HG03460 (cell line): ENCODE results near the gene NAXD.
A peak's percentile ranks its signal among the peaks of the same experiment; 100 is the strongest.
"Not testable (repeated sequence)": the region's sequence is repeated elsewhere in the genome, so short reads cannot be mapped to it uniquely, and the experiment has no call there.

Source experiments
- ATAC-seq: cut with Tn5 transposase; IDR thresholded peaks from one replicate; pipeline ENCODE4 v1.9.1; 2021; ENCODE audit not compliant: unreplicated experiment

The NAXD gene

DNA sequence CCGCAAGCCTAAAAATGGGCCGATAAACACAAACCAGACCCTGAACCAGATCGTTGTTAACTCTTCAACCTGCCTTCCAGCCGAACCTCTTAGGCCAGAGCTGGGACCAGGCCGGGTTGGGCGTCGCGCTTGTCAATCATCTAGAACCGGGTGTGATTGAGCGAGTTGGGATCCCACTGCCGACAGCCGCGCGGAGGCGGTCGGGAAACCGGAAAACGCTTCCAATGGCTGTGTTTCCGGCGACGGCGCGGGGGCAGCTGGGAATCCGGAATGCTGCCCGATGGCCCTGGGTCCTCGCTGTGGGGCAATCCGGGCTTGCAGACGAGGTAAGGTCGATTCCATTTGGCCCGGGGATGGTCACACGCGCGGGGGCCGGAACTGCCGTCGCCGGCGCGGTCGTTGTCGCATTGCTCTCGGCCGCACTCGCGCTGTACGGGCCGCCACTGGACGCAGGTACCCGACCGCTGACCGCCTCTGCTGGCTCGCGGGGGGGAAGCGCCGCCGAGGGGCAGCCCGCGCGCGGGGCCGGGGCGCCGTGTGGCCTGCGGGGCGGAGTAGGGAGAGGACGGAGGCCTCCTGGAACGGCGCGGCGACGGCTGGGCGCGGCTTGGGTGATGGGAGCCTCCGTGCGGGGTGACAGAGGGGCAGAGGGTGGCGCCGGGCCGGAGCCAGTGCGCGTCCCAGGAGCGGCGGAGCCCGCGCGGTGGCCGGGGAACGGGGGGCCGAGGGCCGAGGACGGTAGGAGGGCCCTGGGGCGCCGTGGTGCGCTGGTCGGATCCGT, at the start of gene NAXD:
TSS of gene NAXD (plus strand) at position 224 of the 781 bp plus-strand sequence. CDS start at position 281, 57 bp downstream.
- peak; percentile 67 for ATAC-seq

DNA sequence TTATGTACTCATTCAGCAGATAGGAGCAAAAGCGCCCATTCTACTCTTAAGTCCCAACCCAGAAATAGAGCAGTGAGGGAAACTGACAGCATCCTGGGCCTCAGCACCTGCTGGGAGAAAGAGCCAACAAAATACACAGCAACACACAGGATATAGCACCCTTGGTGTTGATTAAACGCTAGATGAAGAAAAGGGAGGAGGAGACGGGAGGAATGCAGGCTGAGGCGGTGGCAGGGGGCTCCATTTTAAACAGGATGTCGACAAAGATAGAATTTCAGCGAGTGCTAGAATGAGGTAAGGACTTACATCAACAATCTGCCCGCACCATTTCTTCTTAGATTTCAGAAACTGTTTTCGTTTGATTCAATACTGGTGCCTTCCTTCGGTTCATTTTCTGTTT, 49.2 kb upstream of the NAXD start:
- ATAC-seq, result no peak

DNA sequence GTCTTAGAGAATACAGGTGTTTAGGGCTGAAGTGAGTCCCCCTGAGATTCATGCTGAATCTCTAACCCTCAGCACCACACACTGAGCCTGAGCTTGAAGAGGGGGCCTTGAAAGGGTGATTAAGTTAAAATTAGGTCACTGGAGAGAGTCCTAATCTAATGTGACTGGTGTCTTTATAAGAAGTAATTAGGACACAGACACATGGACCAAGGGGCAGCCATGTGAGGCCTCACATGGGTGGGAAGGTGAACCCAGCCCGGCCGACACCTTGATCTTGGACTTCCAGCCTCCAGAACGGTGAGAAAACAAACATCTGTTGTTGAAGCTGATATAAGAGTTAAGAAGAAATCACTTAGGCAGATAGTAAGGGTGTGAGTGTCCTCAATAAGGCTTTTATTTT, 46.7 kb upstream of the NAXD start:
- ATAC-seq, result no peak

DNA sequence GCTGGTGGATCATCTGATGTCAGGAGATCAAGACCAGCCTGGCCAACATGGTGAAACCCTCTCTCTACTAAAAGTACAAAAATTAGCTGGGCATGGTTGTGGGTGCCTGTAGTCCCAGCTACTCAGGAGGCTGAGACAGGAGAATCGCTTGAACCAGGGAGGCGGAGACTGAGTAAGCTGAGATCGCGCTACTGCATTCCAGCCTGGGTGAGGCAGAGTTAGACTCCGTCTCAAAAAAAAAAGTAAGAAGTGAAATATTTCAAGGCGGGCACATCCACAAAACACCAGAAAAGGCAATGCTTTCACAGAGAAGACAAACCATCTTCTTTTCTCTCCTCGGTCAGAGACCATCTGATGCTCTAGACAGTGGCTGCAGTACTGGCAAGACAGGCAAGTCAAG, 45.4 kb upstream of the NAXD start:
- ATAC-seq, result not testable (repeated sequence)

DNA sequence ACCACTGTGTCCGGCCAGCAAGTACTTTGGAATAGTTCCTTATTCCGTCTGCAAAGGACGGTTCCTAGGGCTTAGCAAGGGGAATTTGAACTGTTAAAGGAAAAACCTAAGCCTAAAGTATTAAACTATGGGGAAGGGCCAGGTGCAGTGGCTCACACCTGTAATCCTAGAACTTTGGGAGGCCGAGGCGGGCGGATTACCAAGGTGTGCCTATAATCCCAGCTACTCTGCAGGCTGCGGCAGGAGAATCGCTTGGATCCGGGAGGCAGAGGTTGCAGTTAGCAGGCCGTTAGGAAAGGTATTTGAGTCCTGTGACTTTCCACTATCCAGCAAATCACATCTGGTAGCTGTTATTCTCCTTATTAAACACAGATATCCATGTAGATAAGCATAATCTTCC, 44.5 kb upstream of the NAXD start:
- ATAC-seq, result no peak

DNA sequence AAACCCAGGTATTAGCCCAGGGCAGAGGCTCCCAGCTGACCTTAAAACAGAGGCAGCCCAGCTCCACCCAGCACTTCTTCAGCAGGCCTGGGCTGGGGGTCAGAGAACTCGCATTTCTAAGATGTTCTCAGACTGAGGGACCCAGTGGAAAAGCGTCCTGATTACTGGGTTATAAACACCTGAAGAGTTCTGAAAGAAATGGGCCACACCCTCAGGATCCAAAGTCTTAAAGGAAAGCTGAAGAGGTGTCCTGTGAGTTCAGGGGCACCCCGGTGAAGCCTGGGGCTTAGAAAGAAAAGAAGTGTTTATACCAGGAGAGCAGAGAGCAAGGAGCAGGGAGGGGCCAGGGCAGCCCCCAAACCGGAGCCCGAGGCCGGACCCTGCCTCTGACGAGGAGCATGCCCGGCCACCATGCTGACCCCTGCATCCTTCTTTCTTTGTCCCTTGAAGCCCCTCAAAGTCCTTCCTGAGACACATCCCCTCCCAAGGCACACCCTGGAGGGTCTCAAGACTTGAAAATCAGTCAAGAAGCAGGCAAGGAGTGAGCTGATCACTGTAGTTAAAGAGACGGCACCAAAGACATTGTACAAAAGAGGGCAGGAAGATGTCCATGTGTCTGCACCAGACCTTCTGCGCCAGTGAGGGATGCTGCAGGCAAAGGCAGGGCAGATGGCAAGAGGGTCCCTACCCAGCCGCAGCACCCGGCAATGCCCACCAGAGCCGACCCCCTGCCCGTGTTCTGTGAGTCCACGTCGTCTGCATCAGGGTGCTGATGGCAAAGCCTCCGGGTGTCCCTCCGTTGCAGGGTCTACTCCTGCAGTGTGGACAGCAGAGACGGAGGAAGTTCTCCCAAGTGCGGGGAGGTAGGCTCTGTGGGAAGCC, 43.2 kb upstream of the NAXD start:
- ATAC-seq, result no peak

DNA sequence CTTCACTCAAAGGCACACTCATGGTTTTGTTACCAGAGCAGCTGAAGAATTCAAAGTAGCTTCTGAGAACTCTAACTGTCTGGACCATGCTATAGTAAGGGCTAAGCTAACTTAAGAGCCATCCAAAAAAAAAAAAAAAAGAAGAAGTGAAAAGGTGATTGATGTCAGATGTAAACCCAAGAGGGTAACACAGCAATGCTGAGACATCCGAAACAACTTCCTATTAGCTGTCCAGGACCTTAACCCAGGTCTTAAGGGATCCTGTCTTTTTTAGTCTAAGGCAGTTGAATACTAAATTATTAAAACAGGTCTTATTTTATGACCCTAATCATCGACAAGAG, 42.6 kb upstream of the NAXD start:
- ATAC-seq, result no peak

DNA sequence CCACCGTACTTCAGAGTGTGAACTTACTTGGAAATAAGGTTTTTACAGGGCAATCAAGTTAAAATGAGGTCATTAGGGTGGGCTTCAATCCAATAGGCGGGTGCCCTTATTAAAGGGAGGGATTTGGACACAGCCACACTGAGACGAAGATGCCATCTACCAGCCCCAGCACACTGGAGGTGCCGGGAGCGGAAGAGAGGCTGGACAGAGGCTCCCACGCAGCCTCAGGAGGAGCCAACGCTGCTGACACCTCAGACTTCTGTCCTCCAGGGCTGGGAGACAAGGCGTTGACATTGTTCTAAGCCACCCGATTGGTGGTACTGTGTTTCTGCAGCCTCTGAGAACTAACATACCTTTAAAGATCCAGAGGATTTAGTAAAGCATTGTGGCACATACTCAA, 41.2 kb upstream of the NAXD start:
- no peak for ATAC-seq

DNA sequence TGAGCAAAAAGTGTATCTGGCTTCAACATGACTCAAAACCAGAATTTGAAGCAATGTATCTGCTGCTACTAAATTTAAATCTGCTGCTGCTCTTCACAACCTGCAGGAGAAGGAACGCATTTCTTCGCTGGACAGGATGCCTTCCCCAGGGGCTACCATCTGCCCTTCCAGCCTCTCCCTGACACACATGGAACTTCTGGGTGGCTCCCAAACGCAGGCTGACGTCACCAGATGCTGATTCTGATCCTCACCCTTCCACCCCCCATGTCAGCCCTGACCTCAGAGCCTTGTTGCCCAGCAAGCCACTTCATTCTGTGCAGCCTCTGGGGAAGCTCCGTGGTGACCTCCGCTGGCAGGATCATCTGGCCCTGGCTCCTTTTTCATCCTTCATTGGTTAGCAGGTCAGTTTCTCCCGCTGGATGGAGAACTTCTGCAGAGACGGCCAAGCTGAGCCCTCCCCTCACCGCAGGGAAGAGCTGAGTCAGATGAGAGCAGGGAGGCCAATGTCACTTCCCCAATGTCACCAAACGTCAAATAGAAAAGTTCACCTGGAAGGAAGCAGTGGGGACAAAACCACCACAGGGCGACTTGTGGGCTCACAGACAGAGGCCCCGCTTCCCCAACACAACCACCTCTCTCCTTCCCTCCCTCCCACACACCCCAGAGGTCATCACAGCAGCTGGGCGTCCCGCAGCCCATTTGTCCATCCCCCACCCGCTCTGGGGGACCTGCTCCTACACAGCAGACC, 39.8 kb upstream of the NAXD start:
- ATAC-seq, result peak; percentile 89

DNA sequence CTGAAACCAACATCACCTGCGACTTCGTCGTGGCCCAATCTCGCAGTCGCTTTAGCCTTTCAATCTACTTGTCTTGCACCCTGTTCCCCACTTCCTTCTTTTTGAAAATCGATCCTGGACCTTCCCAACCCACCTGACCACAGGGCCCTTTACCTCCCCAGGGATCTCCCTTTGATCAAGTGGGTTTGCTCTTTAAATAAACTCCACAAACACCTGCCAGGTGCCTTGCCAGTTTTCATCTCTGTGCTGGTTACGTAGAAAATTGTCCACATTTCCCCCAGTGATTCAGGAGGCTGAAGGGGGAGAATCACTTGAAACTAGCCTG, 39.3 kb upstream of the NAXD start:
- no peak for ATAC-seq

DNA sequence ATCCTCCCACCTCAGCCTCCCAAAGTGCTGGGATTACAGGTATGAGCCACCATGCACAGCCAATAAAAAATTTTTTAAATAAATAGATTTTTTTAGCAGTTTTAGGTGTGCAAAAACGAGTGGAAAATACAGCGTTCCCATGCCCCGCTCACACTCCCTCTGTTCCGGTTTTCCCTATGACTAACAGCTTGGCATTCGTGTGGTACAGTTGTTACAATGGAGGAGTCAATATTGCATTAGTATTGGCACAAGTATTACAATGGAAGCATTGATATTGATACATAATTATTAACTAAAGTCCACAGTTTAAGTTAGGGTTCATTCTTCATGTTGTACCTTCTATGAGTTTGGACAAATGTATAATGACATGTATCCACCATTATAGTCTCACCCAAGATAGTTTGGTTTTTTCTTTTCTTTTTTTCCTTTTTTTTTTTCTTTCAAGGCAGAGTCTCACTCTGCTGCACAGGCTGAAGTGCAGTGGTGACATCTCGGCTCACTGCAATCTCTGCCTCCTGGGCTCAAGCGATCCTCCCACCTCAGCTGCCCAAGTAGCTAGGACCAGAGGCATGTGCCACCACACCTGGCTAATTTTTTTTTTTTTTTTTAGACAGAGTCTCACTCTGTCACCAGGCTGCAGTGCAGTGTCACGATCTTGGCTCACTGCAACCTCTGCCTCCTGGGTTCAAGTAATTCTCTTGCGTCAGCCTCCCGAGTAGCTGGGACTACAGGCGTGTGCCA, 38.4 kb upstream of the NAXD start:
- no peak for ATAC-seq

DNA sequence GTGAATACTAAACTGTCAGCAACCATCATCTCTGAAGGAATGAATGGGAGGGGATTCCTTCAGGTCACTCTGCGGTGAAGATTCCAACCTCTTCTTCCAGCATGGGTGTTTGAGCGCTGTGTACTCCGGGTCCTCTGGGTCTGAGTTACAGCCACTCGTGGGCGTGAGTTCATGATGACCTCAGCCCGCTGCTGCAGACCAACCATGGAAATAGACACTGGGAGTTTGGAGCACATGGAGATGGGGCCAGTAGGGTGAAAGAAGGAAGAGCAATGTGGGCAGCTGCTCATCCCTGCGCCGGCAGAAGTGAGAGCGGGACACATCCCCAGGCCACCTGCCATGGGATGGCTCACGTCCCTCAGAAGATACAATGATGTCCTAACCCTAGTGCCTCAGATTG, 37.0 kb upstream of the NAXD start:
- ATAC-seq, result no peak

DNA sequence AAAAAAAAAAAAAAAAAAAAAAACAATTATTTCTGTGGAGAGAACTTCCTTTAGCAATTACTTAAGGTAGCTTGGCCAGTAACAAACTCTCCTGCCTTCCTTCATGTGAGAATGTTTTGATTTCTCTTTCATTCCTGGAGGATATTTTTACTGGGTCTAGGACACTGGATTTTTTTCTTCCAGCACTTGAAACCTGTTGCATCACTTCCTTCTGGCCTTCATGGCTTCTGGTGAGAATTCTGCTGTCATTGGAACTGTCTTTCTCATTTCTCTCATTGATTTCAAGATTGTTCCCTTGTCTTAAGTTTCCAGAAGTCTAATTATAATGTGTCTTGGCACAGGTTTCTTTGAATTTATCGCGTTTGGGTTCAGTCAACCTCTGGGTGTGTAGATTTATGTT, 34.5 kb upstream of the NAXD start:
- no peak for ATAC-seq

DNA sequence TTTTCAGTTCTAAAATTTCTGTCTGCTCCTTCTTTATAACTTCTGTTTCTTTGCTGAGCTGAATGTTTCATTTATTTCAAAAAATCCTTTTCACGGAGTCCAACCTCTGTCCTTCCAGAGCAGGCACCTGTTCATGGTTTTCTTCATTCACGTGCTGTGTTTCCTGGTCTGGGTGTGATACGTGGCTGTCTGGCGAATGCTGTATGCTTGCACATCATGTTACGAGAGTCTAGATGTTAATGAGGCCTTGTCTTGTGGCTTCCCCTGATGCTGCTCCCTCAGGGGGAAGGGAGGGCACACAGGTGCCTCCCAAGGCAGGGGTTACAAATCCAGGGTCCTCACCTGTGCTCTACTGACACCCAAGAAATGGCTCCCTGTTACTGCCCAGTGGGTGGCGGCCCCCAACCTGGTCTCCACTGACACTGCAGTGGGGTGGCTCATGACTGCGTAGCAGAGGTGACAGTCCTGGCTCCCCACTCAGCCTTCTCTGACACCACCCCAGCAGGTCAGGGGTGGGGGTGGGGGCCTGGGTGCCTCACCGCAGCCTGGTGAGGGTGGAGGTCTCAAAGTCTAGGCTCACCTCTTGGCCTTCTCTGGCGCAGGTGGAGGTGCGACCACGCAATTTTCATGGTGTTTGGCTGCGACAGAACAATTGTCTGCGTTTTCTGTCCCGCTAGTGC, 33.7 kb upstream of the NAXD start:
- no peak for ATAC-seq

DNA sequence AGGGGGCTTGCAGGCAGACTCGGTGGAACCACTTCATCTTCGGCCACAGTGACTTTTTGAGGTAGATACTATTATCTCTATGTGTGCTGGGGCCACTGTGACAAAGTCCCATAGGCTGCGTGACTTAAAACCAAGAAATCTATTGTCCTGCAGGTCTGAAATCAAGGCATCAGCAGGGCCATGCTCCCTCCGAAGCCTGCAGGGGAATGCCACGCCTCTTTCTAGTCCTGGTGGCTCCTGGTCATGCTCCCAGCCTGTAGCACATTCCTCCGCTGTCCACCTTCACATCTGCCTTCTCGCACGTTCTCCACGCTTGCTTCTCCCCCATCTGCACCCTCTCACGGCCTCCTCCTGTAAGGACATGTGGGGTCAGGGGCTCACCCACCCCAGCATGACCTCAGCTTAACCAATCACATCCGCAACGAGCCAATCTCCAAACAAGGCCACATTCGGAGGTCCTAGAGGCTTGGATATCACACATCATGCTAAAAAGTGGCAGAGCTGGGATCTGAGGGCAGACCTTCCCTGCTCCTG, 32.9 kb upstream of the NAXD start:
- ATAC-seq, result no peak

DNA sequence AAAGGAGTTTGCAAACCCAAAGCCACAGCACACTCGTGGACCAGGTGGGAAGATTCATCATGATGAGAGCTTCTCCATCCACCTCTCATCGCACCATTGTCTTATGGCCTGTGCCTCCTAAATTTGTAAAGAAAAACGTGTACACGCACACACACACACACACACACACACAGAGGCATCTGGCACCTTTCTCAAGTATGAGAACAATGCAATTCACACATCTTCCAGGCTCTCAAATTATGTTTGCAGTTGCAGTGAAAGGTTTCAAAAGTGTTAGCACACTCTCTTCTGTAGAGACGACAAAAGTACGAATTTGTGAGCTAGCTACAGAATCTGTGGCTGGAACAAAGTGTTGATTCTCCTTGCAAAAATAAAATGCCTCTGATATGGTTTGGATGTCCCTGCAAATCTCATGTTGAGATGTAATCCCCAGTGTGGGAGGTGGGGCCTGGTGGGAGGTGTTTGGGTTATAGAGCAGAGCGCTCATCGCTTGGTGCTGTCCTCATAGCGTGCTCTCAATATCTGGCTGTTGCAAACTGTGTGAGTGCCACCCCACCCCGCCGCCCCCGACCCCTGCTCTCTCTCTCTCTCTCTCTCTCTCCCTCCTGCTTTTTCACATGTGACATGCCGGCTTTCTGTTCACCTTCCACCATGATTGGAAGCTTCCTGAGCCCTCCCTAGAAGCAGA, 32.0 kb upstream of the NAXD start:
- no peak for ATAC-seq

DNA sequence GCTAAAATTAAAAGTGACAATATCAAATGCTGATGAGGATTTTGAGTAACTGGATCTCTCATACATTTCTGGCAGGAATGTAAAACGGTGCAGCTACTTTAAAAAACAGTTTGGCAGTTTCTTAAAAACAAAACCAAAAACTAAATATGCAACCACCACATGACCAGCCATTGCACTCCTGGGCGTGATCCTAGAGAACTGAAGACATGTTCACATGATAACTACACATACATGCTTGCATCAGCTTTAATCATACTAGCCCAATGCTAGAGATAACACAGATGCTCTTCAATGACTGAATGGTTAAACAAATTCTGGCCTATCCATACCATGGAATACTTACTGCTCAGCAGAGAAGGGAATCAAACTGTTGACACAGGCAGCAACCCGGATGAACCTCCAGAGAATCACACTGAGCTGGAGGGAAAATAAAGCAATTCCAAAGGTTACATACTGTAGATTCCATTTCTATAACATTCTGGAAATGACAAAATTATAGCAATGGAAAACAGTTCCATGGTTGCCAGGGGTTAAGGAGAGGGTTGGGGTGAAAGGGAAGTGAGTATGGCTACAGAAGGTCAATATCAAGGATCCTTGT, 25.5 kb upstream of the NAXD start:
- no peak for ATAC-seq

DNA sequence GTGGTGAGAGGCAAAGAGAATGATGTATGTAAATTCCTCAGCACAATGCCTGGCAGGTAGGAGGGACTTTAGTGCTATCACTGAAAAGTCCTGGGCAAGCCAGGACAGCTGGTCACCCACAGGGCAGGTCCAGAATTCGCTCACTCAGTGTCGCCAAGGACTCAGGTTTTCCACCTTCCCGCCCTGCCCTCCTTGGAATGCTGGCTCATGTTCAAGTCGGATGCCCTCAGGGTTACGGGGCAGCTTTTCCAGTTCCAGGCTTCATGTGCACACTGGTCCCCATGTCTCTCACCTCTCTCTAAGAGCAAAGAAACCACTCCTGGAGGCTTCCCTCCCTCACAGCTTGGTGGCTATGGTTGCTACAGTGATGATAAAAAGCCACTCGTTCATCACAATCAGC, 24.8 kb upstream of the NAXD start:
- ATAC-seq, result no peak

DNA sequence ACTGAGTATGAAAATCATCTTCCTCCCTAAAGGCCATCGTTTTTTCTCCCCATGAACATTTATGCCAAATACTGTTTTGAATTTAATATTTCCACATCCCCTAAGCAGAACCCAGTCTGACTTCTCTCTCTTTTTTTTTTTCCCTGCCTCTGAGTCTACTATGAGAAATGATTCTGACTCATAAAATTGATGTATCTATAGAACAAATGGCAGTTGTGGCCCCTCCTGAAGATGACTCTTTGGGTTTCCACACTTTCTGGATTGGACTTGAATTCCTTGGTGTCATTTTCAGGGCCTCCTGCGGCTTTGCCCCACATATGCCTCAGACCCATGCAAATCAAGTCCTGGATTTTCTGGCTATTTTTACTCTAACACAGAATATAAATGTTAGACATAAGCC, 22.7 kb upstream of the NAXD start:
- no peak for ATAC-seq
